PC-9 (cell line): ENCODE data around the gene RALGAPA2. TPM values are rescaled to one million over a fixed set of nuclear protein-coding genes. Genes with fewer than 3 reads are reported as not detected.

ENCODE experiments used
- BruUV-seq: library from RNA; stranded (reverse); fragments of 400-500 nt; replicated peaks from 2 replicates; lab custom pipeline; 2021; lab: Mats Ljungman, UMichigan
- CTCF ChIA-PET: fragments of 300-600 bp; sonication (Branson Sonifier 250); formaldehyde crosslinking; loops from one replicate; lab custom pipeline; 2022; ENCODE audit warnings: antibody characterized with exemption; lab: Charles Lee
- POLR2A ChIA-PET: fragments of 300-600 bp; sonication (Branson Sonifier 250); formaldehyde crosslinking; loops from one replicate; lab custom pipeline; 2022; ENCODE audit warnings: antibody characterized with exemption; ENCODE audit not compliant: unreplicated experiment; lab: Charles Lee
- DNase-seq, 2 experiments: peaks; one replicate each; pipeline versions ENCODE4 v3.0.0 to v3.0.0-alpha.2; 2015 to 2022; ENCODE audit warnings: mixed read lengths in 1 of 2
- H2AFZ ChIP-seq: fragments of 200-600 bp; sonication (generic); 2 replicates; pipeline ENCODE4 v1.8.1; 2017; ENCODE audit warnings: antibody characterized with exemption
- H3F3A ChIP-seq: fragments of 200-600 bp; sonication (generic); 2 replicates; pipeline ENCODE4 v1.8.1; 2017; ENCODE audit warnings: antibody characterized with exemption, mild to moderate bottlenecking, low read depth; ENCODE audit not compliant: insufficient read depth
- H3K27ac ChIP-seq: fragments of 200-600 bp; sonication (generic); 2 replicates; pipeline ENCODE4 v1.6.1; 2016; ENCODE audit warnings: mixed run types
- H3K27me3 ChIP-seq: fragments of 200-600 bp; sonication (generic); 2 replicates; pipeline ENCODE4 v1.6.1; 2016; ENCODE audit warnings: low read depth, mixed run types; ENCODE audit not compliant: insufficient read depth
- H3K36me3 ChIP-seq: fragments of 200-600 bp; sonication (generic); 2 replicates; pipeline ENCODE4 v1.6.1; 2016; ENCODE audit warnings: low read depth, mixed run types
- H3K4me1 ChIP-seq: fragments of 200-600 bp; sonication (generic); replicated peaks from 2 replicates; pipeline ENCODE4 v1.6.1; 2016; ENCODE audit warnings: mixed run types; ENCODE audit not compliant: insufficient read depth
- H3K4me2 ChIP-seq: fragments of 200-600 bp; sonication (generic); 2 replicates; pipeline ENCODE4 v1.6.1; 2017; ENCODE audit warnings: mixed run types
- H3K4me3 ChIP-seq: fragments of 200-600 bp; sonication (generic); 2 replicates; pipeline ENCODE4 v1.6.1; 2016; ENCODE audit warnings: mixed run types
- H3K79me2 ChIP-seq: fragments of 200-600 bp; sonication (generic); 2 replicates; pipeline ENCODE4 v1.6.1; 2017; ENCODE audit warnings: low read depth, mixed run types
- H3K9me2 ChIP-seq: fragments of 200-600 bp; sonication (generic); 2 replicates; pipeline ENCODE4 v1.8.1; 2017; ENCODE audit warnings: mild to moderate bottlenecking; ENCODE audit not compliant: insufficient read depth
- H3K9me3 ChIP-seq: fragments of 200-600 bp; sonication (generic); 2 replicates; pipeline ENCODE4 v1.8.1; 2016; ENCODE audit warnings: low read depth; ENCODE audit not compliant: insufficient read depth
- H4K20me1 ChIP-seq: fragments of 200-600 bp; sonication (generic); 2 replicates; pipeline ENCODE4 v1.8.1; 2017; ENCODE audit not compliant: insufficient read depth
- CTCF ChIP-seq: fragments of 200-600 bp; sonication (generic); conservative IDR thresholded peaks from 2 replicates; pipeline ENCODE4 v1.6.1; 2017; ENCODE audit warnings: mixed run types, antibody characterized with exemption, mild to moderate bottlenecking, moderate library complexity
- EZH2 ChIP-seq: fragments of 200-600 bp; sonication (generic); IDR thresholded peaks from 2 replicates; pipeline ENCODE4 v1.8.0; 2017; ENCODE audit warnings: antibody characterized with exemption, low read depth
- intact Hi-C: fragments of 100-400 bp; cut with micrococcal nuclease; formaldehyde crosslinking; loops from one replicate; pipeline ENCODE4 v1.10.0; 2022; ENCODE audit not compliant: unreplicated experiment
- total RNA-seq: library from RNA; stranded (reverse); gene quantifications from 2 replicates; pipeline ENCODE4 v1.2.3, GENCODE V29; 2021

Gene RALGAPA2
- total RNA-seq, 1 experiment from 2014 or later, result 28.7 TPM

GRCh38 chr20:20755674-20756319 is 43.4 kb upstream of the RALGAPA2 start:
- DNase-seq, result no peak
- peaks cover 4% of the 10 kb centered on the region; the same call in 1 of the 2 replicates for H3K9me2 ChIP-seq
- intact Hi-C loops, result no loop called here
- H4K20me1 ChIP-seq, result no peaks in the 10 kb centered on the region
- TF ChIP-seq CTCF, result no peak
- TF ChIP-seq EZH2, result no peak
- POLR2A ChIA-PET, result no interaction called here
- H3K9me3 ChIP-seq, result no peaks in the 10 kb centered on the region
- CTCF ChIA-PET, result no interaction called here
- no peaks in the 10 kb centered on the region for H3K4me1 ChIP-seq
- H3F3A ChIP-seq, result no peaks in the 10 kb centered on the region
- H3K36me3 ChIP-seq, result no peaks in the 10 kb centered on the region
- H3K4me3 ChIP-seq, result no peak overlapping the region
- H3K27ac ChIP-seq, result no peak overlapping the region
- no TSS peak for BruUV-seq
- peaks cover 89% of the 10 kb centered on the region for H3K27me3 ChIP-seq
- H3K79me2 ChIP-seq, result no peaks in the 10 kb centered on the region
- H3K4me2 ChIP-seq, result no peak overlapping the region
- H2AFZ ChIP-seq, result no peak overlapping the region

DNA sequence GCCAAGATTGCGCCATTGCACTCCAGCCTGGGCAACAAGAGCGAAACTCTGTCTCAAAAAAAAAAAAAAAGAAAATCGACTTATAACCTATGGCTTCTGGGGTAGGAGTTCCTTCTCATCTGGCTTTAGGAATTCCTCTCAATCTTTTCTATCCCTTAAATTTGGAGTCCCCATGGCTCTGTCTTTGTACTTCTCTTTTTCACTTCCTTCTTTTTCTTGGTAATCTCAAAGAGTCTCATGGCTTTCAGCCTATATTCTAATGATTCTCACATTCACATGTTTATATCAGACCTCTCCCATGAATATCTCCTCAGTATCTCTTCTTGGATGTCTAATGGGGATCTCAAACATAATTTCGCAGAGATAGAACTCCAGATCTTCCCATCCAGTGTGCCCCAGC is 42.8 kb upstream of the RALGAPA2 start:
- Histone ChIP-seq H4K20me1 (no peaks in the 10 kb centered on the region), H3K79me2 (no peaks in the 10 kb centered on the region), H3K4me3 (no peak overlapping the region), H3F3A (no peaks in the 10 kb centered on the region), H3K9me3 (no peaks in the 10 kb centered on the region), H3K9me2 (peaks cover 4% of the 10 kb centered on the region; the same call in 1 of the 2 replicates), H3K36me3 (no peaks in the 10 kb centered on the region), H3K27ac (no peak overlapping the region), H3K4me2 (no peak overlapping the region), H3K27me3 (peaks cover 93% of the 10 kb centered on the region), H2AFZ (no peak overlapping the region), H3K4me1 (no peaks in the 10 kb centered on the region)
- intact Hi-C loops, result no loop called here
- POLR2A ChIA-PET, result no interaction called here
- no peak for TF ChIP-seq CTCF
- TF ChIP-seq EZH2, result no peak
- no peak for DNase-seq
- CTCF ChIA-PET, result no interaction called here
- no TSS peak for BruUV-seq

DNA sequence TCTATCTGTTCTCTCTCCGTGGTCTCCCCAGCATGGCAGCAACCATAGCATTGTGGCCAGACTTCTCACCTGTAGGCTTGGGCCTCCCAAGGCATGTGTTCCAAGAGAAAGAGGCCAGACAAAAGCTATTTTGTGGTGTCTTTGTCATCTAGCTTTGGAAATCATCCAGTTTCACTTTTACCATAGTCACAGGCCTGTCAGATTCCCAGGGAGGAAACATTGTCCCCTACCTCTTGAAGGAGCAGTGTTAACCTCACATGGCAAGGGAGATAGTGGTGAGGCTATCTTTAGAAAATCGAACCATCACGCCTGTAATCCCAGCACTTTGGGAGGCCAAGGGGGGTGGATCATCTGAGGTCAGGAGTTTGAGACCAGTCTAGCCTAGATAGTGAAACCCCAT is 42.3 kb upstream of the RALGAPA2 start:
- H3K27me3 ChIP-seq, result peaks cover 91% of the 10 kb centered on the region

More for the DNA sequence above, 42.3 kb upstream of the RALGAPA2 start:
- Histone ChIP-seq H3K9me3 (no peaks in the 10 kb centered on the region), H3K4me3 (no peak overlapping the region), H3K27ac (no peak overlapping the region), H4K20me1 (no peaks in the 10 kb centered on the region), H2AFZ (no peak overlapping the region), H3K79me2 (no peaks in the 10 kb centered on the region), H3F3A (no peaks in the 10 kb centered on the region), H3K9me2 (peaks cover 4% of the 10 kb centered on the region; the same call in 1 of the 2 replicates), H3K36me3 (no peaks in the 10 kb centered on the region), H3K4me1 (no peaks in the 10 kb centered on the region), H3K4me2 (no peak overlapping the region)
- ChIA-PET POLR2A (no interaction called here), CTCF (no interaction called here)
- TF ChIP-seq EZH2, result no peak
- TF ChIP-seq CTCF, result no peak
- no peak for DNase-seq
- BruUV-seq, result no TSS peak
- intact Hi-C loops, result no loop called here
